DMS79 treated with DMSO at 0.1 percent for 48 hours (cell line): ENCODE measurements around the gene SSR1.
"Not testable (repeated sequence)": the region's sequence is repeated elsewhere in the genome, so short reads cannot be mapped to it uniquely, and the experiment has no call there.

Experiments
- DNase-seq: peaks from one replicate; lab custom pipeline; 2025; lab: John Stamatoyannopoulos, UW

The SSR1 gene

DNA sequence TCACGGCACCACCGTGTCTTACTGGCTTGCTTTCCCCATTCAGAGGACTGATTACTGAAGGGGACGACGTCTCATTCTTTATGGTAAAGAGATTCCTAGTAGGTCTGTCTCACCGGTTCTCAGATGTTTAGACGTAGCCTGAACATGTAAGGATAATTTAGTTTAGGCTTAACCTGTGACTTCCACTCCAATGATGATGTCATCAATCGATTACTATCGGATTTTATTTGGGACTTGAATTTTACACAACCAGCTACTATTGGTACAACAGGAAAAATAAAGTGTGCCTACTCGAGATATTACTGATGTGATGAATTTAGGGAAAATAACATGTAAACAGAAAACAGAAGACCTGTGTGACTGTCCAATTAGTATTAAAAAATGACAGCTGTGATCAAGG lies 4.5 kb upstream of the SSR1 start:
- DNase-seq = no peak

DNA sequence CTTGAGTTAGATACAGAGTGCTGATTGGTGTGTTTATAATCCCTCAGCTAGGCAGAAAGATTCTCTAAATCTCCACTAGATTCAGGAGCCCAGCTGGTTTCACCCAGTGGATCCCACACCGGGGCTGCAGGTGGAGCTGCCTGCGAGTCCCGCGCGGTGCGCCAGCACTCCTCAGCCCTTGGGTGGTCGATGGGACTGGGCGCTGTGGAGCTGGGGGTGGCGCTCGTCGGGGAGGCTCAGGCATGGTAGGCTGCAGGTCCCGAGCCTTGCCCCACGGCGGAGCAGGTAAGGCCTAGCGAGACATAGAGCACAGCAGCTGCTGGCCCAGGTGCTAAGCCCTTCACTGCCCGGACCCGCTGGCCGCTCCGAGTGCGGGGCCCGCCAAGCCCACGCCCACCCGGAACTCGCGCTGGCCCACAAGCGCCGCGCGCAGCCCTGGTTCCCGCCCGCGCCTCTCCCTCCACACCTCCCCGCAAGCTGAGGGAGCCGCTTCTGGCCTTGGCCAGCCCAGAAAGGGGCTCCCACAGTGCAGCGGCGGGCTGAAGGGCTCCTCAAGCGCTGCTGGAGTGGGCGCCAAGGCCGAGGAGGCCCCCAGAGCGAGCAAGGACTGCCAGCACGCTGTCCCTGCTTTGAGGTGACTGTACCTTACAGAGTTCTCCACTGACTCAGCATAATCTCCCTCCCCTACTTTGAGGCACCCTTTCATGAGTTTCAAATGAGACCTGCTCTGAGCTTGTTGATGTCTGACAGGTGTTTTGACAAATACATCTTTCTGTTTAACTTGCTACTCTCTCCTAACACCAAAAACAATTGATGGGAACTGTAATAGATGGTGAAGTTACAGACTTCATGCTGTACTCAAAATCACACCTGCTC lies 3.9 kb upstream of the SSR1 start:
- DNase-seq = no peak

DNA sequence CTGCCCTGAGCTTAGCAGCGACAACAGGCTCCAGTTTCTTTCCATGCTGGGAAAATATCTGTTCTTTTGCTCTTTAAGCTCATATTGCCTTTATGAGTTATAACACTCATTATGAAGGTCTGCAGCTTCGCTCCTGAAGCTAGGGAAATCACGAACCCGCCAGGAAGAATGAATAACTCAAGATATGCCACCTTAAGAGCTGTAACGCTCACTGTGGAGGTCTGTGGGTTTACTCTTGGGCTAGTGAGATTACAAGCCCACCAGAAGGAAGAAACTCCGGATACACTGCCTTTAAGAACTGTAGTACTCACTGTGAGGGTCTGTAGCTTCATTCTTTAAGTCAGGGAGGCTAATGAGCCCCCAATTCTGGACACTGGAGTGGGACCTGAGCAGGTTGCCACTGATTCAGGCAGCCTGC lies 3.0 kb upstream of the SSR1 start:
- no peak for DNase-seq

DNA sequence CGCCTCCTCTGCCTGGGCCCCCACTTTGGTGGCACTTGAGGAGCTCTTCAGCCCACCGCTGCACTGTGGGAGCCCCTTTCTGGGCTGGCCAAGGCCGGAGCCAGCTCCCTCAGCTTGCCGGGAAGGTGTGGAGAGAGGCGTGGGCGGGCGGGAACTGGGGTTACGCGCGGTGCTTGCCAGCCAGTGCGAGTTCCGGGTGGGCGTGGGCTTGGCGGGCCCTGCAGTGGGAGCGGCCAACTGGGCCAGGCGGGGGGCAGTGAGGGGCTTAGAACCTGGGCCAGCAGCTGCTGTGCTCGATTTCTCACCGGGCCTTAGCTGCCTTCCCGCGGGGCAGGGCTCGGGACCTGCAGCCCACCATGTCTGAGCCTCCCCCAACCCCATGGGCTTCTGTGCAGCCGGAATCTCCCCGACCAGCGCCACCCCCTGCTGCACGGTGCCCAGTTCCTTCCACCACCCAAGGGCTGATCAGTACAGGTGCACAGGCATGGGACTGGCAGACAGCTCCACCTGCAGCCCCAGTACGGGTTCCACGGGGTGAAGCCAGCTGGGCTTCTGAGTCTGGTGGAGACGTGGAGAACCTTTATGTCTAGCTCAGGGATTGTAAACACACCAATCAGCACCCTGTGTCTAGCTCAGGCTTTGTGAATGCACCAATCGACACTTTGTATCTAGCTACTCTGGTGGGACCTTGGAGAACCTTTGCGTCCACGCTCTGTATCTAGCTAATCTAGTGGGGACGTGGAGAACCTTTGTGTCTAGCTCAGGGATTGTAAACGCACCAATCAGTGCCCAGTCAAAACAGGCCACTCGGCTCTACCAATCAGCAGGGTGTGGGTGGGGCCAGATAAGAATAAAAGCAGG lies 2.3 kb upstream of the SSR1 start:
- not testable (repeated sequence) for DNase-seq

DNA sequence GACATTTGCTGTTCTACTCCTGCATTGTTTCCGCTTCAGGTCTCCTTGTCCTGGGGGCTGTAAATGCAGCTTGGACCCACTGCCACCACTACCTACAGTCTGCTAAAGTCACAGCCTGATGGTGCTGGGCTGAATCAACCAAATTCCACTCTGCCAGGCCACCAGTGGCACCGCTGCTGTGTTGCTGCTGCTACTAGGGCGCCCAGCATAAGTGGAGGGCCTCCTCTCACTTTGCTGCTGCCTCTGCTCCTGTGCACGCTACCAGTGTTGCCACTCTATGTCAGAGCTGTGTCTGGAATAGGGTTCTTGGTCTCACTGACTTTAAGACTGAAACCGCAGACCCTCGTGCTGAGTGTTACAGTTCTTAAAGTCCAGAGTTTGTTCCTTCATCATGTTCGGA lies 1.4 kb upstream of the SSR1 start:
- peak; percentile 16 for DNase-seq

DNA sequence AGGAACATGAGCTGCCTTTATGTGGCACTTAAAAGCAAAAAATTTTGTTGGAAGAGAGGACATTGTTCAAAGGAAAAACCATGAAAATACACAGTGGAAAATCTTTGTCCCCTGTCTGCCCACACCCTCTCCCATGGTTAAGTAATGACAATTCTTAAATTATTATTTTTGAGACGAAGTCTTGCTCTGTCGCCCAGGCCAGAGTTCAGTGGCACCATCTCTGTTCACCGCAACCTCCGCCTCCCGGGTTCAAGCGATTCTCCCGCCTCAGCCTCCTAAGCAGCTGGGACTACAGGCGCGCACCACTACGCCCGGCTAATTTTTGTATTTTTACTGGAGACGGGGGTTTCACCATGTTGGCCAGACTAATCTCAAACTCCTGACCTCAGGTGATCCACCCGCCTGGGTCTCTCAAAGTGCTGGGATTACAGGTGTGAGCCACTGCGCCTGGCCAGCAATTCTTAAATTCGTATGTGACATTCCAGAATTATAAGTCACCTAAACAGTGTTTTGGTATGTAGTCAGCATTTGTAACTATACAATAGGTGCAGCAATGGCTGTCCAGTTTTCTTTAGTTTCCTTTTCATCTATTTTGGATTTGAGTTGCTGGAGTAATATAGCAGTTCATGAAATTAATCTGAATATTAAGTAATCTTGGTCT lies 636 bp upstream of the SSR1 start:
- no peak for DNase-seq

DNA sequence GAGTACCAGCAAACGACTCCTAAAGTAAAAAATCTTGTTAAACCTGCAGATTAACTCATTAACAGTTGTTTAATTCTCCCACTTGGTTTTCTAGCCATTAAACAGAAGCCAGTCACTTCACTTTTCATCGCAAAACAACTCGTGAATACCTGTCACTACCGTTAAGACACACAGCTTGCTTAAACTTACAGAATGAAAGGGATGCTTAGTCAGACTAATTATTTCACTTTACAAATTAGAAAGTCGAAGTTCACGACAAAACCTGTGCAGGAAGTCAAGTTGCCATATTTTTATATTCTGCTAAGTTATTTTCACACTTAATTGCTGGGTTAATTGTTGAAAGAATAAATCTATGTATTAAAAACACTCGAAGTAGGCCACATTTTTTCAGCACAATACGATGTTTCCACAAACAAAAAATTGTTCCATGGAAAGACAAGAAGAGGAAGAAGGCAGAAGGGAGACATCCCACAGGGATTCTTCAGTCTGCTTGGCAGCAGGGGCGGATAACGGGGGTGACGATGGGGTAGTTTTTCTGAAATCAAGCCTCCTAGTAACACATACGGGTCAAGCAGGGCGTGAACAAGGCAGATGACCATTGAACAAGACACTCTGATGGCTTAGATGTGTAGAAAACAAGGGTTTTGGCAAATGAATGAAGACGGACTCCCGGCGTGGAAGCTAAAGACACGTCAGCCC lies 933 bp downstream of the SSR1 start:
- DNase-seq = peak; percentile 2

DNA sequence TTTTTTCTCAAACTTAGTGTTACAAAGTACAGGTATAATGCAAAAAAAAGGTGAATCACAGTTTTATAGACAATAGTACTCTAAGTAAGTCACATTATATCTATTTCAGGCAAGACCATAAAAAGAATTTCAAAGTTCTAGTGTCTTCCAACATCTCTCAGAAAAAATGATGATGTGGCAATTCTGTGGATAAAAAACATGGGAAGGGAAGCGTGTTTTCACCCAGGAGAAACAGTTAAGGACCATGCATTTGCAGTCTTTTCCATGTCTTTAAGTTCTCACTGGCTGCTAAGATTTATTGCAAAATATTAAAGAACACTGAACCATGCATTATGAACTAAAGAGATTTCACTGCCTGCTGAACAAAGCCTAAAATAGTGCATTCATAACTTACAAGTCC lies 1.8 kb downstream of the SSR1 start:
- DNase-seq = no peak

DNA sequence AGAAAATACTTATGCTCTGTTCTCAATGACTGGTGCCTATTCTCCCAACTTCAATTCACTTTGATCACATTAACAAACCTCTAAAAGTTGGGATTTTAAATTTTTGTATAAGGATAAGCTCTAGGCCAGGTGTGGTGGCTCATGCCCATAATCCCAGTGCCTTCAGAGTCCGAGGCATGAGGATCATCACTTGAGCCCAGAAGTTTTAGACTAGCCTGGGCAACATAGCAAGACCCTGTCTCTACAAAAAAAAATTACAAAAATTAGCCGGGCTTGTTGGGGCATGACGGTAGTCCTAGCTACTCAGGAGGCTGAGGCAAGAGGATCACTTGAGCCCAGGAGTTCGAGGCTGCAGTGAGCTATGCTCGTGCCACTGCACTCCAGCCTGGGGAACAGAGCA lies 3.9 kb downstream of the SSR1 start:
- DNase-seq = no peak

DNA sequence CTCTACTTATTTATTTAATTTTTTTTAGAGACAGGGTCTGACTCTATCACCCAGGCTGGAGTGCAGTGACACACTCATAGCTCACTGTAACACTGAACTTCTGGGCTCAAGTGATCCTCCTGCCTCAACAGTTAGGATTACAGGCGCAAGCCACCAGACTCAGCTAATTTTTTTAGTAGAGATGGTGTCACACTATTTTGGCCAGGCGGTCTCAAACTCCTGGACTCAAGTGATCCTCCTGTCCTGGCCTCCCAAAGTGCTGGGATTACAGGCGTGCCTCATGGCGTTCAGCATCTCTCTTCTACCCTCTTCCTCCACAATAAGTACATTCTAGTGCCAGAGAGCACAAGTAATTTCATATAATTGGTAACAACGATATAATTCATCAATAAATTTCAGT lies 5.5 kb downstream of the SSR1 start:
- DNase-seq = no peak

DNA sequence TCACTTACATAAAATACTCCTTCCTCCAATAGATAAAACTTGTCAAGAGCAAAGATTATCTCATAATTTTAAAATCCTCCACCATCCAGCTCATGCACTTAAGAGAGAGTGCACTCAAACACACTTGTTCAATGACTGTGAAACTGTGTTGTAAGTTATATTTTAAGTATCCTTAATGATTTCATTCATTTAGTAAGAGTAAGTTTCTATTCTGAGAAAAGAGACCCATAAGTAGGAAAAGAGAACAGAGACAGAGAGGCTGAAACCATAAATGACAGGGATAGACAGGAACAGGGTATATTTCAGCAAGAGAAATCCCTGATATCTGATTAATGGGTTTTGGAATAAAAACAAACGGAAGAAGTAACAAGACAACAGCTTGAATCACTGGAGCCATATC lies 8.2 kb downstream of the SSR1 start:
- DNase-seq = no peak

DNA sequence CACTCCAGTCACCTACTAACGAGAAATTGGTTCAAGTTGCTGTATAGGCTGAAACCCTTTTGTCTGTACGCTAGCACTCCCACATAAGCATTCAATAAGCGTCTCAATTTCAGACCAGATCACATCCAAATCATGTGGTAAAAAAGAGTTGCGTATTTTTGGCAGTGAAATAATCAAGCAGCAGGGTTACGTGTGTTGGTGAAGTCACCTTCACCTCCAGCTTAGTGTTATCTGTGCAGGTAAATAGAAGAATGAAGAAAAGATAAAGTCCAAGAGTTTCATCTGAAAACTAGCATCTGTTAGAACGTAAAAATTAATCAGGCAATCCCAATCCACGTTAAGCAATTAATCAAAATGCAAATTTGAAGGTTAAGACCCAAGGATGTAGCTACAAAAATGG lies 11.3 kb downstream of the SSR1 start:
- no peak for DNase-seq

DNA sequence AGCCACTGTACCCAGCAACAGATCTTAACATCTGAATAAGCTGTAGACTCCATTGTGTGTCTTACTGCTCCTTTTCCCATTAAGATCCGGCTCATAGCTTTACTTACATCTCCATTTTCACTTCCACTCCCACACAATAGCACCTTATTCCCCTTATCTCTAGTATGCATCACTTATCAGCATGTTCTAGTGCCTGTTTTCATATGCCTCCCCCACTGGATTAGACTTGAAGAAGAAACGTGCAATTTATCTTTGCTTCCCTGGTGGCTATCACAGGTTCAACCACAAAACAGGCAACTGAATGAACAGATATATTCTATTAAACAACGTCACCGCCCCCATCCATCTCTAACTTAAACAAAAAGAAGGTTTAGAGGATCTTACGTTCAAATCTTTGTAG lies 12.1 kb downstream of the SSR1 start:
- no peak for DNase-seq

DNA sequence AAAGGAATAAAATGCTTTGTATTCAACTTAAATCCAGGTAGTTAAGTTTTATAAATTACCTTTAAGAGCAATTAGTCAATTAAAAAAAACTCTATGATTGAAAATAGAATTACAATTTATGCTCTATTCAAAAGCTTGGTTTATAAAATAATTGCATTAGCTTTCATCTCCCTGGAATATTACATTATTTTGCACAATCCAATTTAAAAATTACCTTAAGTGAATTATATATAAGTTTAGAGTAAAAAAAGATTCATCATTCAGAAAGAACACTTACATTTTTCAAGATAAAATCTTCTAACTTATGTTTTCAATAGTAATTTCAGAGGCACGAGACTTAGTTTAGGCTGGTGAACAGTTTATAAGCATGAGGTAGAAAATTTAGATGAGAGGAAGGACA lies 14.9 kb downstream of the SSR1 start:
- DNase-seq = no peak

DNA sequence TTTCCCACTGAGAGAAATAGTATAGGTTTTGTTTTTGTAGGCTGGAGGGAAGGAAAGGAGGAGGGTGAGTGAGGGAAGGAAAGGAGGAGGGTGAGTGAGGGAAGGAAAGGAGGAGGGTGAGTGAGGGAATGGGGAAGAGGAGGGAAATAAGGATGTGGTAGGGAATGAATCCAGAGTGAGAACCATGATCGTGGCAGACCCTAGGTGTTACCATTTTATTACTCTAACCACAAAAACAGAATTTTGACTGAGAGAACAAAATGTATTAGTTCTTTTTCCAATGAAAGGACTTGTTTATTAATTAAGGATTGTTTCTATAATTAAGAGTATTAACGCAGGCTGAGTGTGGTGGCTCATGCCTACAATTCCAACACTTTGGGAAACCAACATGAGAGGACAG lies 16.4 kb downstream of the SSR1 start:
- DNase-seq = no peak

DNA sequence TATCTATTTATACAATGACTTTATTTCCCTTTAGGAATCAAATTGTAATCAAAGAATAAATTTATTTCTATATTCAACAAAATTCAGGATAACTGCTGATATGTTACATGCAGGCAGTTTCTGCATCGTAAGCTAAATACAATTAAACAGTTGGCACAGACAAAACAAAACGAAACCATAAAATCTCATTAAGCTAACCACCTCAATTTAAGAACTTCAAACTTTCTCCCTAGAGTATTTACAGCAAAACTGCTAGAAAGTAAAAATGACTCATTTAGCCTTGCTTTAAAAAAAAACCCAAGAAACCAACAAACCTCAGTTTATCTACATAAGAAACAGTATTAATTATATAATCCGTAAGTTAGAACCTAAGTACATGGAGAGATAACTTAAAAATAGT lies 17.1 kb downstream of the SSR1 start:
- no peak for DNase-seq

DNA sequence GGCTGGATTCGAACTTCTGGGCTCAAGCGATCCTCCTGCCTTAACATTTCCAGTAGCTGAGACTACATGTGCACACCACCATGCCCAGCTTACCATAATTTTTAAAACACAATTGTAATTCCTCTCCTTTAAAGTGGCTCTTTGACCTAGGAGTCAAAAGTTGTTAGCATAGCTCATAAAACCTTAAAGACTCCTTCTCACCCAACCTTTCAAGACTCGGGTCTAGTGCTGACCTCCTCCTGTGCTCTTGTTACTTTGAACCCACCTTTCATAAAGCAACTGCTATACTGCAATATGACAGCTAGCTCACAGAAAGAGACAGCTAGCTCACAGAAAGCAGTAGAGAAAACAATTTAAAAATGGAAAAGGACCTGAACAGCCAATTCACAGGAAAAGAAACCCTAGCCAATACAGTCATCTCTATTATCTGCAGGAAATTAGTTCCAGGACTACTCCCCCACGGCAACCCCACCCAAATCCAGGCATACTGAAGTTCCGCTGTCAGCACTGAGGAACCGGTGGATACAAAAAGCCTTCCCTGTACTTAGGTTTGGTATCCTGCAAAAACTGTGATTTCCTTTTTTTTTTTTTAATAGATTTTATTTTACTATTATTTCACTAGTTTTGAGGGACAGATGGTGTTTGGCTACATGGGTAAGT lies 20.3 kb downstream of the SSR1 start:
- no peak for DNase-seq

DNA sequence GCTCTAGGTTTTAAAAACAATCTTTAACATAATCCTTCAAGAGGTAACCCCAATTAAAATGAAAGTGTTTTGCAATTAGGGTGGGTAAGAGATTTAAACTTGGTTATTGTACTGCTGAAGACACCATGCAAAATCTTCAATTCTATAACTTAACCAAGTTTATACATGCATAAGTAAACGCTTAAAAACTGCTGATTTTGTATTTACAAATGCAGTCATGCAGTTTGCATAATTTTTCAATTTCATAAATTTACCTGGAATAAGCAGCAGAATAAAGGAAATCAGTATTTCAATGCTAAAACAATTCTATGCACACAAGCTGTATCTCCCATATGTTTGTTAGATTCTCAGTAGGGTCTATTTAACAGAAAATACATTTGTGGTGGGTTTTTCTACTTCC lies 22.9 kb downstream of the SSR1 start:
- no peak for DNase-seq

DNA sequence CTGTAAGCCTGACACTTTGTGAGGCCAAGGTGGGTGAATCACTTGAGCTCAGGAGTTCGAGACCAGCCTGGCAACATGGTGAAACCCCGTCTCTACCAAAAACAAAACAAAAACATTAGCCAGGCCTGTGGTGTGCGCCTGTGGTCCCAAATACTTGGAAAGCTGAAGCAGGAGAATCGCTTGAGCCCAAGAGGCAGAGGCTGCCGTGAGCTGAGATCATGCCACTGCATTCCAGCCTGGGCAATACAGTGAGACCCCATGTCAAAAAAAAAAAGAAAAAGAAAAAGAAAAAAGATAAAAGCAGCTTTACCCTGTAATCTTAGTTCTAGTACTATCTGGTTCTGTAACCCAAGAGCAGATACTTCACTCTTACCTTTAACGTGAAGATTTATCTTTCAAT lies 27.6 kb downstream of the SSR1 start:
- no peak for DNase-seq

DNA sequence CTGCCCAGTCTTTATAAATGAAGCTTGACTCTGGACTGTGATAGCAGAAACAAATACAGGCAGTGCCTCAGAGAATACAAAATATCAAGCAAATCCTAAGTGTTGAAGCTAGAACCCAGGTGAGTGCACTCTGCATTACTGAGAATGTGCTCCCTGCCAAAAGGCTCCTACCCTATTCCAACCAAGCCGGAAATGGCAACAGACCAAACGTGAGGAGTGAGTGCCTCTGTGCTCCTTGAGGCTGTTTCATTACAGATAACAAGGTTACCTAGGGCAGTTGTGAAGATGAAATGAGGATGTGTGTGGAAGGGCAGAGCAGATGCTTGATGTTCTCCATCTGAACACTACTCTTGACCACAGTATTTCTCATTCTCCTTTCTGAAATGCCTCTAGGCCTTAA lies 29.3 kb downstream of the SSR1 start:
- DNase-seq = no peak

DNA sequence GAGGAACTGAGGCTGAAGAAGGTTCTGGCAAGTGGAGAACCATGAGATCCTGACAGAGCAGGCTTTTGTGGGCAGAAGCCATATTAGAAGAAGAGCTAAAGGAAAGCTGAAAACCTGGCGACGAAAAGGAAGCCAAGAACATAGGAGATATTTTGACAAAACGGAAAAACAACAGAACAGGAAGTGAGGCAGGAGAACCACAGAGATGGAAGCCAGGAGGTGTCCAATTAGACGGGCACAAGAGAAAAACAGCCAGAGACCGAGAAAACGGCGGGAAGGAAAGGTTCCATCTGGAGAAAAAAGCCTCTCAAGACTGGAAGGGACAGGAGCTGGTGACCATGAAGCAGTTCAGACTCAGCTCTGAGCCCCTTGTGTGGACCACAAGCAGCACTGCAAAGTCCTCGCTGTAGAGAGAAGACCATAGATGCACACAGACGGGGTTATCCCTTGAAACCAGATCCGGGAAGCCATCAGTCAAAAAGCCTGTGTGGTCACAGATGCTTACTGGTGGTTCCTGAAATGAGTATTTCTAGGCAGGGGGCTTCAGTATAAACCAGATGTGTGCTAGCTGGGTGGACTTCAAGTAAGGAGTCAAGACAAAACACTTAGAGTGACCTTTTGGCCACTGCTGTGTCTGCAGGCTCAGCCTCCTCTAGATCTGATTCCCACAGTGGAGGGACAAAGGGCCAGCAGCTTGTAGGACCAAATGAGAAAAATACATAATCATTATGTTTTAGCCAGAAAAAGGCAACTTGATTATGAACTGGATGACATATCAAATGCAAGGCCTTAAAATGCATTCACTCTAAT lies 30.7 kb downstream of the SSR1 start:
- DNase-seq = no peak
